Endothelial cell of umbilical vein (primary cell): ENCODE data around the gene RTN4R. TPM values are rescaled to one million over a fixed set of nuclear protein-coding genes. Genes with fewer than 3 reads are reported as not detected.
A peak's percentile ranks its signal among the peaks of the same experiment; 100 is the strongest.

ENCODE experiments used
- BruUV-seq: library from RNA; stranded (reverse); fragments of 400-500 nt; replicated peaks from 2 replicates; lab custom pipeline; 2021; lab: Mats Ljungman, UMichigan
- CTCF ChIA-PET: fragments of 300-600, 350-600 bp; sonication (Branson Sonifier 250); formaldehyde crosslinking; loops from one replicate; lab custom pipeline; 2021; ENCODE audit warnings: antibody characterized with exemption, inconsistent platforms; lab: Charles Lee
- POLR2A ChIA-PET: fragments of 300-600, 350-600 bp; sonication (Branson Sonifier 250); formaldehyde crosslinking; loops from one replicate; lab custom pipeline; 2021; ENCODE audit warnings: antibody characterized with exemption, inconsistent platforms; lab: Charles Lee
- DNase-seq: peaks from one replicate; pipeline ENCODE4 v3.0.0-alpha.2; 2011; ENCODE audit warnings: low read depth, low spot score
- FAIRE-seq: peaks from 2 replicates; lab custom pipeline; 2011; peaks lifted over from hg19 to GRCh38; lab: Jason Lieb, UNC
- H2AFZ ChIP-seq: 2 replicates; pipeline ENCODE4 v1.6.0; 2012; ENCODE audit warnings: low read depth, low read length, control low read depth, inconsistent platforms
- H3K27ac ChIP-seq: 2 replicates; pipeline ENCODE4 v1.5.1; 2011; ENCODE audit warnings: low read depth, mild to moderate bottlenecking, control low read depth, low read length, moderate library complexity; ENCODE audit not compliant: insufficient read depth
- H3K27me3 ChIP-seq, 2 experiments: 2 replicates each; pipeline versions ENCODE4 v1.6.0 to v1.6.1; 2011; ENCODE audit warnings: low read length in 2 of 2, mixed read lengths in 1 of 2; ENCODE audit not compliant: control insufficient read depth in 2 of 2, insufficient read depth in 2 of 2
- H3K36me3 ChIP-seq, 2 experiments: 2 replicates in 1 of 2; 3 replicates in 1 of 2; pipeline ENCODE4 v1.5.1; 2011; ENCODE audit warnings: low read length in 2 of 2, mild to moderate bottlenecking in 1 of 2, moderate library complexity in 1 of 2; ENCODE audit not compliant: control insufficient read depth in 2 of 2, insufficient read depth in 2 of 2; ENCODE audit errors: extremely low read depth in 1 of 2
- H3K4me1 ChIP-seq: 3 replicates; pipeline ENCODE4 v1.5.1; 2011; ENCODE audit warnings: mild to moderate bottlenecking, low read length; ENCODE audit not compliant: control insufficient read depth, insufficient read depth; ENCODE audit errors: extremely low read depth
- H3K4me2 ChIP-seq: 2 replicates; pipeline ENCODE4 v1.6.1; 2011; ENCODE audit warnings: low read length, control low read depth, mixed read lengths; ENCODE audit not compliant: insufficient read depth
- H3K4me3 ChIP-seq, 3 experiments: fragments of 200-600 bp in 1 of 3; sonication (generic), shearing (Covaris generic) in 1 of 3; replicated peaks in 1 of 3; 2 replicates each; pipeline ENCODE4 v1.5.1; 2011 to 2016; ENCODE audit warnings: control low read depth in 3 of 3, low read length in 3 of 3, mild to moderate bottlenecking in 2 of 3, inconsistent platforms in 1 of 3, low read depth in 1 of 3, moderate library complexity in 1 of 3; ENCODE audit not compliant: insufficient read depth in 1 of 3
- H3K79me2 ChIP-seq: 2 replicates; pipeline ENCODE4 v1.6.0; 2012; ENCODE audit warnings: low read length, inconsistent platforms; ENCODE audit not compliant: control insufficient read depth, insufficient read depth
- H3K9ac ChIP-seq: replicated peaks from 2 replicates; pipeline ENCODE3; 2011; ENCODE audit warnings: low read length, control low read depth; ENCODE audit not compliant: insufficient read depth; ENCODE audit errors: extremely low read depth
- H3K9me1 ChIP-seq: replicated peaks from 3 replicates; pipeline ENCODE4 v1.6.0; 2011; ENCODE audit warnings: mild to moderate bottlenecking, low read length; ENCODE audit not compliant: control insufficient read depth, insufficient read depth; ENCODE audit errors: extremely low read depth
- H3K9me3 ChIP-seq: replicated peaks from 2 replicates; pipeline ENCODE4 v1.5.1; 2012; ENCODE audit warnings: low read length, inconsistent platforms; ENCODE audit not compliant: control insufficient read depth, insufficient read depth
- H4K20me1 ChIP-seq: replicated peaks from 2 replicates; pipeline ENCODE3; 2011; ENCODE audit warnings: mild to moderate bottlenecking, low read length; ENCODE audit not compliant: control insufficient read depth, insufficient read depth; ENCODE audit errors: extremely low read depth
- CTCF ChIP-seq, 2 donors: IDR thresholded peaks; 1 replicate in 1 of 2; 2 replicates in 1 of 2; pipeline ENCODE4 v1.5.1; 2011; ENCODE audit warnings: low read length in 2 of 2, mild to moderate bottlenecking in 2 of 2, moderate library complexity in 2 of 2, control low read depth in 1 of 2, inconsistent platforms in 1 of 2, low read depth in 1 of 2; ENCODE audit not compliant: insufficient read depth in 1 of 2; ENCODE audit errors: extremely low read depth in 1 of 2
- EZH2 ChIP-seq: IDR thresholded peaks from 2 replicates; pipeline ENCODE4 v1.6.1; 2012; ENCODE audit warnings: borderline replicate concordance, low read depth, mild to moderate bottlenecking, moderate library complexity, low read length, inconsistent platforms; ENCODE audit not compliant: severe bottlenecking
- FOS ChIP-seq: IDR thresholded peaks from 2 replicates; pipeline ENCODE4 v1.6.1; 2011; ENCODE audit warnings: mild to moderate bottlenecking, low read length, moderate library complexity, borderline replicate concordance; ENCODE audit not compliant: insufficient read depth
- GATA2 ChIP-seq: IDR thresholded peaks from 2 replicates; pipeline ENCODE4 v1.7.0; 2011; ENCODE audit warnings: low read depth, mild to moderate bottlenecking, moderate library complexity, mixed read lengths, low read length; ENCODE audit not compliant: insufficient read length, insufficient read depth
- JUN ChIP-seq: IDR thresholded peaks from 2 replicates; pipeline ENCODE4 v1.6.1; 2011; ENCODE audit warnings: borderline replicate concordance, low read depth; ENCODE audit not compliant: insufficient read length, insufficient read depth
- MYC ChIP-seq: IDR thresholded peaks from one replicate; pipeline ENCODE4 v1.6.1; 2011; ENCODE audit warnings: mild to moderate bottlenecking, low read depth, low read length
- POLR2A ChIP-seq: IDR thresholded peaks from 2 replicates; pipeline ENCODE4 v1.6.1; 2012; ENCODE audit warnings: low read depth, mild to moderate bottlenecking, control low read depth, low read length
- POLR2AphosphoS5 ChIP-seq: IDR thresholded peaks from 2 replicates; pipeline ENCODE4 v1.6.1; 2012; ENCODE audit warnings: low read depth, mild to moderate bottlenecking, control low read depth, low read length, moderate library complexity; ENCODE audit not compliant: insufficient read depth
- dilution Hi-C: fragments of 300-500 bp; cut with MboI; formaldehyde crosslinking; loops from one replicate; pipeline ENCODE4 v1.15.0; 2019; ENCODE audit warnings: low sequenced_read_pairs; ENCODE audit not compliant: extremely low pct_ligation_motif_present
- intact Hi-C: fragments of 100-400 bp; cut with micrococcal nuclease; formaldehyde crosslinking; loops from one replicate; pipeline ENCODE4 v1.10.0; 2022
- polyA plus RNA-seq, 4 experiments: library from polyadenylated mRNA; depleted of rRNA in 3 of 4; stranded (reverse) in 3 of 4; unstranded in 1 of 4; fragments of >200 nt; gene quantifications; 2 replicates each; pipeline versions ENCODE4 v1.2.1 to v1.2.3, GENCODE V29; 2011 to 2012; ENCODE audit warnings: missing spikeins in 1 of 4
- total RNA-seq: library from RNA; stranded (reverse); gene quantifications from 2 replicates; pipeline ENCODE4 v1.2.3, GENCODE V29; 2021

The RTN4R gene
- total and polyA plus RNA-seq, 2 donors (not counting 3 experiments of a cell fraction or from before 2014, with no cell fraction given) = 1.2 to 2.2 TPM

DNA sequence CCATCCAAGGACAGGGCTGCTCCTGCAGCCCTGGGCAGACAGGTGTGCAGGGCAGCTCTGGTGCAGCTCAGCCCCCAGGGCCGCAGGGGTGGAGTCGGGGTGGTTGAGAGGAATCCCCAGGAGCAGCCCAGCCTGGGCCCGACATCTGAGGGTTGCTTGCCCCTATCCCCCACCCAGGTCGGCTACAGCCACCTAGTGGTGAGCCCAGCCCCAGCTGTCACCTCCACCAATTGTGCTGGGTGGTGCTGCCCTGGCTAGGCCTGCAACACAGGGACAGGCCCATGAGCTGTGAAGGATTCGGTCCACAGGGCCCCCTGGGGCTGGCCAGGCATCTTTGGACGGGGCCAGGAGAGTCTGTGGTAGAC is 29.6 kb downstream of the RTN4R start:
- Histone ChIP-seq H3K9me3 (no peaks in the 10 kb centered on the region), H4K20me1 (no peaks in the 10 kb centered on the region), H3K27me3 (no peaks in the 10 kb centered on the region), H3K4me3 (no peak overlapping the region), H3K9ac (no peak overlapping the region), H3K36me3 (no peaks in the 10 kb centered on the region), H3K9me1 (no peaks in the 10 kb centered on the region), H2AFZ (no peak overlapping the region), H3K4me1 (peaks cover 11% of the 10 kb centered on the region), H3K4me2 (no peak overlapping the region), H3K27ac (no peak overlapping the region), H3K79me2 (no peaks in the 10 kb centered on the region)
- TF ChIP-seq CTCF (IDR thresholded peaks at IDR 0.05; ENCODE audit: extremely low read depth in 1 of 2, insufficient read depth in 1 of 2, low read depth in 1 of 2, low read length in 2 of 2) (peak; percentile 51 to 66), GATA2 (no peak)
- intact Hi-C loops = loop anchor here (1.0 kb wide), 1 partner anchor 81 kb away; no protein-coding TSS in a partner anchor
- DNase-seq (peak; percentile 30), FAIRE-seq (peak; percentile 12)
- ChIA-PET POLR2A (no interaction called here), CTCF (interaction anchor here (0.8 to 3.5 kb wide), 13 partner anchors 9 to 83 kb away, joined by 3 to 35 read pairs (median 7); no protein-coding TSS in a partner anchor)
- BruUV-seq = no TSS peak
- dilution Hi-C loops = no loop called here

DNA sequence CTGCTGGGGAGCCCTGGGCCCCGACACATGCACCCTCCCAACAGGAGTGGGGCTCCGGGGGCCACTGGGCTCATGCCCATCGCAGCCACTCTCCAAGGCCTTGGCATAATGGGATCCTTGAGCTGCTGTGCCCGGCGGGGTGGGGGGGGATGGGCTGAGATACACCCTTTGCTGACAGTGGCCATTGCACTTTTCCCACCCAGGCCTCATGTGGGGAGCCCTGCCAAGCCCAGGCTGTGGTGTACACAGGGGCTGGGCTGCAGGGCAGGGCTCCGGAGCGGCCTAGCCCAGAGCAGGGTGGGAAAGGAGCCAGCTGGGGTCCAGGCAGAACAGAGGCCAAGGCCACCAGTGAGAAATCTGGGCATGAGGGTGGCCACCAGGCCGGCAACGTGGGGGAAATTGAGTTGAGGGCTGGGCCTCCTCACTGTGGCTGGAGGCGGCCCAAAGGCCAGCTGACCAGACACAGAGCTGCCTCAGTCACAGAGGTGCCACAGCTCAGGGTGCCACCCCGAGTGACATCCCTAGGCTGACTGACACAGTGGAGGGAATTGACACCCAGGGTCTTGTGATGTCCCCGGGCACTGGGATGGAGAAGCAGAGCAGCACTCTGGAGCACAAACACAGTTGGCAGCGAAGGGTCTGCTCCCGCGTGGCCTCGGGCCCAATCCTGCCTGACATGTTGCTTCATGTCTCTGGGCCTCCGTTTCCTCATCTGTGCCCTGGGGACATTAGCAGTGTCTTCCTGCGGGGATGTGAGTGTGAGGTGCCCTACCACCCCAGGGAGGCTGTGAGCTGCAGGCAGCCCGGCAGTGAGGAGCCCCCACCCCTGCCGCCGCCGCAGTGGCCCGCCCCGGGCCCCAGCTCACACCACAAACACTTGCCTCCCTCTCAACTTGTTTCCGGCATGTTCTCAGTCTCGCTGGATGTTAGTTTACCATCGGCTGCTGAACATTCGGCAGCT is 30.4 kb downstream of the RTN4R start:
- FAIRE-seq (no peak), DNase-seq (no peak)
- no TSS peak for BruUV-seq
- no peaks in the 10 kb centered on the region for H3K9me3 ChIP-seq
- no peak overlapping the region for H2AFZ ChIP-seq
- dilution Hi-C loops = no loop called here
- no peak overlapping the region for H3K9ac ChIP-seq
- H3K9me1 ChIP-seq = no peaks in the 10 kb centered on the region
- no peak overlapping the region for H3K4me2 ChIP-seq
- no peaks in the 10 kb centered on the region for H3K36me3 ChIP-seq
- no peaks in the 10 kb centered on the region for H3K79me2 ChIP-seq
- H3K4me1 ChIP-seq = peaks cover 11% of the 10 kb centered on the region
- H3K27me3 ChIP-seq = no peaks in the 10 kb centered on the region
- H3K4me3 ChIP-seq = no peak overlapping the region
- H3K27ac ChIP-seq = no peak overlapping the region
- no peaks in the 10 kb centered on the region for H4K20me1 ChIP-seq
- ChIA-PET CTCF (interaction anchor here (0.7 to 3.5 kb wide), 9 partner anchors 10 to 82 kb away, joined by 3 to 35 read pairs (median 7); no protein-coding TSS in a partner anchor), POLR2A (no interaction called here)
- intact Hi-C loops = loop anchor here (1.0 kb wide), 1 partner anchor 80 kb away; no protein-coding TSS in a partner anchor
- TF ChIP-seq FOS (no peak), GATA2 (no peak), EZH2 (no peak), POLR2AphosphoS5 (no peak), CTCF (IDR thresholded peaks at IDR 0.05; ENCODE audit: extremely low read depth in 1 of 2, insufficient read depth in 1 of 2, low read depth in 1 of 2, low read length in 2 of 2) (no peak), MYC (no peak), JUN (no peak), POLR2A (no peak)
